ENCODE measurements around the gene VWA3B. TPM values are rescaled to one million over a fixed set of nuclear protein-coding genes. Genes with fewer than 3 reads are reported as not detected.
"Not testable (repeated sequence)": the region's sequence is repeated elsewhere in the genome, so short reads cannot be mapped to it uniquely, and the experiment has no call there.

VWA3B gene
- total RNA-seq, 6 donors from 2014 or later = 0.72 to 25.3 (median 5.3) TPM

- ATAC-seq (ENCODE audit: low FRiP score in 2 of 2) = peak in 1 of 2 donors; percentile 43
- H3K27ac ChIP-seq = no peak overlapping the region
- TF ChIP-seq POLR2A (IDR thresholded peaks at IDR 0.05) (no peak), CTCF (IDR thresholded peaks at IDR 0.05) (no peak), EP300 (IDR thresholded peaks at IDR 0.05) (no peak), POLR2AphosphoS5 (IDR thresholded peaks at IDR 0.05) (no peak)
- H3K9me3 ChIP-seq = peaks cover 0 to 14% (median 11%) of the 10 kb centered on the region in 4 donors
- H3K36me3 ChIP-seq = no peaks in the 10 kb centered on the region
- H3K4me1 ChIP-seq = no peaks in the 10 kb centered on the region
- no peaks in the 10 kb centered on the region for H3K27me3 ChIP-seq
- 85 to 87% methylated on average over 8 of the region's 8 CpGs for WGBS, 2 donors
- no peak overlapping the region for H3K4me3 ChIP-seq
- DNase-seq = peak in 1 of 2 donors; percentile 13
These were observed 46.5 kb upstream of the VWA3B start for GRCh38 chr2:98040331-98040939.

- ATAC-seq (ENCODE audit: low FRiP score in 2 of 2) (no peak), DNase-seq (no peak)
- 96 to 100% methylated on average over 1 of the region's 1 CpG for WGBS, 2 donors
- no peak overlapping the region for H3K27ac ChIP-seq
- no peaks in the 10 kb centered on the region for H3K4me1 ChIP-seq
- H3K36me3 ChIP-seq = no peaks in the 10 kb centered on the region
- H3K4me3 ChIP-seq = no peak overlapping the region
- peaks cover 0 to 17% (median 11%) of the 10 kb centered on the region in 4 donors for H3K9me3 ChIP-seq
- no peak for TF ChIP-seq CTCF (IDR thresholded peaks at IDR 0.05)
- TF ChIP-seq POLR2AphosphoS5 (IDR thresholded peaks at IDR 0.05) = no peak
- no peak for TF ChIP-seq EP300 (IDR thresholded peaks at IDR 0.05)
- no peak for TF ChIP-seq POLR2A (IDR thresholded peaks at IDR 0.05)
- no peaks in the 10 kb centered on the region for H3K27me3 ChIP-seq
These were observed 43.9 kb upstream of the VWA3B start for GRCh38 chr2:98043101-98043500.

GRCh38 chr2:98044730-98045129, 42.2 kb upstream of the VWA3B start:
- H3K27me3 ChIP-seq; ATAC-seq (ENCODE audit: low FRiP score in 2 of 2); DNase-seq; H3K4me3 ChIP-seq; H3K4me1 ChIP-seq; H3K27ac ChIP-seq; H3K36me3 ChIP-seq: not testable (repeated sequence)
- 94 to 95% methylated on average over 2 of the region's 2 CpGs for WGBS, 2 donors
- H3K9me3 ChIP-seq = peaks cover 0 to 17% (median 11%) of the 10 kb centered on the region in 4 donors

- Histone ChIP-seq H3K9me3 (peaks cover 0 to 6% (median 1%) of the 10 kb centered on the region in 4 donors), H3K4me3 (no peak overlapping the region), H3K27ac (no peak overlapping the region), H3K36me3 (no peaks in the 10 kb centered on the region), H3K4me1 (no peaks in the 10 kb centered on the region), H3K27me3 (no peaks in the 10 kb centered on the region)
- DNase-seq (no peak), ATAC-seq (ENCODE audit: low FRiP score in 2 of 2) (no peak)
- TF ChIP-seq EP300 (IDR thresholded peaks at IDR 0.05) (no peak), POLR2A (IDR thresholded peaks at IDR 0.05) (no peak), POLR2AphosphoS5 (IDR thresholded peaks at IDR 0.05) (no peak), CTCF (IDR thresholded peaks at IDR 0.05) (no peak)
- WGBS, 2 donors = 92 to 93% methylated on average over 2 of the region's 2 CpGs
These were observed 36.9 kb upstream of the VWA3B start for GRCh38 chr2:98050070-98050469.

- H3K9me3 ChIP-seq = no peaks in the 10 kb centered on the region
- no peak overlapping the region for H3K27ac ChIP-seq
- H3K4me3 ChIP-seq = no peak overlapping the region
- 90 to 92% methylated on average over 14 of the region's 14 CpGs for WGBS, 2 donors
- H3K36me3 ChIP-seq = no peaks in the 10 kb centered on the region
- TF ChIP-seq EP300 (IDR thresholded peaks at IDR 0.05) = no peak
- TF ChIP-seq POLR2AphosphoS5 (IDR thresholded peaks at IDR 0.05) = no peak
- no peak for TF ChIP-seq CTCF (IDR thresholded peaks at IDR 0.05)
- no peak for TF ChIP-seq POLR2A (IDR thresholded peaks at IDR 0.05)
- DNase-seq (no peak), ATAC-seq (ENCODE audit: low FRiP score in 2 of 2) (no peak)
- H3K4me1 ChIP-seq = no peaks in the 10 kb centered on the region
- no peaks in the 10 kb centered on the region for H3K27me3 ChIP-seq
These were observed 28.6 kb upstream of the VWA3B start for GRCh38 chr2:98058191-98058975.

Data from upper lobe of left lung (tissue), 6 donors.